Suprapubic skin (tissue), 4 donors: ENCODE data around the gene PLCL2.

Experiments used
- CTCF ChIP-seq, 2 donors: fragments of 200-600 bp in 1 of 2; fragments of 450-650 bp in 1 of 2; sonication (generic) in 1 of 2; IDR thresholded peaks; one replicate each; pipeline ENCODE4 v1.5.1; 2016 to 2019; ENCODE audit warnings: antibody characterized with exemption in 2 of 2, mild to moderate bottlenecking in 1 of 2, moderate library complexity in 1 of 2
- POLR2A ChIP-seq, 2 donors: fragments of 450-650 bp; IDR thresholded peaks; one replicate each; pipeline ENCODE4 v1.6.1; 2017; ENCODE audit warnings: antibody characterized with exemption in 2 of 2, mild to moderate bottlenecking in 2 of 2, moderate library complexity in 2 of 2
- POLR2AphosphoS5 ChIP-seq, 3 donors: sonication (generic); formaldehyde crosslinking; IDR thresholded peaks; one replicate each; pipeline ENCODE4 v1.6.1; 2017; ENCODE audit warnings: antibody characterized with exemption in 3 of 3

- TF ChIP-seq POLR2A (IDR thresholded peaks at IDR 0.05) (no peak), CTCF (IDR thresholded peaks at IDR 0.05) (no peak), POLR2AphosphoS5 (IDR thresholded peaks at IDR 0.05) (no peak)
Observed at GRCh38 chr3:16869261-16870005, 15.3 kb upstream of the PLCL2 start.
